Ascending aorta (tissue), 2 donors: ENCODE measurements around the gene FARP1. TPM values are rescaled to one million over a fixed set of nuclear protein-coding genes. Genes with fewer than 3 reads are reported as not detected.

Experiments used
- DNase-seq, 2 donors: peaks; one replicate each; pipeline ENCODE4 v3.0.0-alpha.2; 2019; ENCODE audit warnings: low spot score in 2 of 2
- H3K27ac ChIP-seq, 2 donors: fragments of 200-600 bp; sonication (generic); one replicate each; pipeline ENCODE4 v1.5.1; 2016 to 2017; ENCODE audit warnings: mild to moderate bottlenecking in 1 of 2
- H3K27me3 ChIP-seq: fragments of 200-600 bp; sonication (generic); one replicate; pipeline ENCODE4 v1.5.1; 2017
- H3K36me3 ChIP-seq, 2 donors: fragments of 200-600 bp; sonication (generic); one replicate each; pipeline ENCODE4 v1.5.1; 2016
- H3K4me1 ChIP-seq, 2 donors: fragments of 200-600 bp; sonication (generic); one replicate each; pipeline ENCODE4 v1.5.1; 2016 to 2017; ENCODE audit warnings: mild to moderate bottlenecking in 1 of 2
- H3K4me3 ChIP-seq, 2 donors: fragments of 200-600 bp; sonication (generic); one replicate each; pipeline ENCODE4 v1.5.1; 2016 to 2017; ENCODE audit warnings: mild to moderate bottlenecking in 1 of 2
- H3K9me3 ChIP-seq, 2 donors: fragments of 200-600 bp; sonication (generic); one replicate each; pipeline ENCODE4 v1.5.1; 2016
- CTCF ChIP-seq, 3 experiments: fragments of 200-600 bp in 2 of 3; fragments of 450-650 bp in 1 of 3; sonication (generic) in 2 of 3; IDR thresholded peaks; one replicate each; pipeline ENCODE4 v1.5.1; 2016 to 2019; ENCODE audit warnings: antibody characterized with exemption in 3 of 3, mild to moderate bottlenecking in 1 of 3, moderate library complexity in 1 of 3
- intact Hi-C: fragments of 100-400 bp; cut with DNase I; formaldehyde crosslinking; loops from one replicate; pipeline ENCODE4 v1.15.1; 2023
- total RNA-seq: library from RNA; depleted of rRNA; stranded (reverse); fragments of >200 nt; gene quantifications from one replicate; pipeline ENCODE4 v1.1.0, GENCODE V29; 2016

Gene FARP1
- total RNA-seq, 1 donor from 2014 or later = 80.8 TPM

- no peak for TF ChIP-seq CTCF (IDR thresholded peaks at IDR 0.05)
- H3K27ac ChIP-seq = no peak overlapping the region
- H3K4me1 ChIP-seq = no peaks in the 10 kb centered on the region
- H3K36me3 ChIP-seq = no peaks in the 10 kb centered on the region
- no peak overlapping the region for H3K4me3 ChIP-seq
- H3K9me3 ChIP-seq = no peaks in the 10 kb centered on the region
- no peaks in the 10 kb centered on the region for H3K27me3 ChIP-seq
- DNase-seq = no peak
- intact Hi-C loops = no loop called here
Measured at GRCh38 chr13:98275681-98276171, 132.8 kb downstream of the FARP1 start.

- no peaks in the 10 kb centered on the region for H3K4me1 ChIP-seq
- H3K36me3 ChIP-seq = no peaks in the 10 kb centered on the region
- H3K4me3 ChIP-seq = no peak overlapping the region
- no peak overlapping the region for H3K27ac ChIP-seq
- H3K9me3 ChIP-seq = no peaks in the 10 kb centered on the region
- intact Hi-C loops = no loop called here
- no peak for DNase-seq
- no peaks in the 10 kb centered on the region for H3K27me3 ChIP-seq
- TF ChIP-seq CTCF (IDR thresholded peaks at IDR 0.05) = no peak
Measured at GRCh38 chr13:98276486-98276885, 133.6 kb downstream of the FARP1 start.

- no peaks in the 10 kb centered on the region for H3K27me3 ChIP-seq
- no peak overlapping the region for H3K4me3 ChIP-seq
- H3K4me1 ChIP-seq = no peaks in the 10 kb centered on the region
- H3K27ac ChIP-seq = no peak overlapping the region
- intact Hi-C loops = no loop called here
- no peak for TF ChIP-seq CTCF (IDR thresholded peaks at IDR 0.05)
- H3K36me3 ChIP-seq = no peaks in the 10 kb centered on the region
- DNase-seq = no peak
- H3K9me3 ChIP-seq = no peaks in the 10 kb centered on the region
Measured at GRCh38 chr13:98278068-98278724, 135.3 kb downstream of the FARP1 start.

- TF ChIP-seq CTCF (IDR thresholded peaks at IDR 0.05) = no peak
- intact Hi-C loops = no loop called here
- H3K9me3 ChIP-seq = no peaks in the 10 kb centered on the region
- no peak for DNase-seq
- H3K4me1 ChIP-seq = no peaks in the 10 kb centered on the region
- no peaks in the 10 kb centered on the region for H3K27me3 ChIP-seq
- H3K36me3 ChIP-seq = no peaks in the 10 kb centered on the region
- no peak overlapping the region for H3K4me3 ChIP-seq
- H3K27ac ChIP-seq = no peak overlapping the region
Measured at GRCh38 chr13:98279473-98280175, 136.7 kb downstream of the FARP1 start.

- H3K4me1 ChIP-seq = no peaks in the 10 kb centered on the region
- TF ChIP-seq CTCF (IDR thresholded peaks at IDR 0.05) = no peak
Measured at GRCh38 chr13:98280176-98280510, 137.2 kb downstream of the FARP1 start.

More at GRCh38 chr13:98280176-98280510, 137.2 kb downstream of the FARP1 start:
- Histone ChIP-seq H3K27me3 (no peaks in the 10 kb centered on the region), H3K27ac (no peak overlapping the region), H3K36me3 (no peaks in the 10 kb centered on the region), H3K4me3 (no peak overlapping the region), H3K9me3 (no peaks in the 10 kb centered on the region)
- intact Hi-C loops = no loop called here
- no peak for DNase-seq
